ENCODE results near the gene AGL.
"Not testable (repeated sequence)": the region's sequence is repeated elsewhere in the genome, so short reads cannot be mapped to it uniquely, and the experiment has no call there.

Gene AGL

GRCh38 chr1:99944192-99944591, 94.0 kb downstream of the AGL start:
- DNase-seq, result no peak

- no peak for DNase-seq
Measured at GRCh38 chr1:99945174-99945573, 95.0 kb downstream of the AGL start.

GRCh38 chr1:99950486-99950885, 100.3 kb downstream of the AGL start:
- no peak for DNase-seq

- DNase-seq, result no peak
Measured at GRCh38 chr1:99952522-99952921, 102.4 kb downstream of the AGL start.

- DNase-seq, result no peak
Measured at GRCh38 chr1:99955375-99955774, 105.2 kb downstream of the AGL start.

GRCh38 chr1:99956755-99957154, 106.6 kb downstream of the AGL start:
- DNase-seq, result no peak

- DNase-seq, result no peak
Measured at GRCh38 chr1:99957818-99958217, 107.7 kb downstream of the AGL start.

- DNase-seq, result not testable (repeated sequence)
Measured at GRCh38 chr1:99959189-99959705, 109.1 kb downstream of the AGL start.

GRCh38 chr1:99960260-99960659, 110.1 kb downstream of the AGL start:
- not testable (repeated sequence) for DNase-seq

- DNase-seq, result no peak
Measured at GRCh38 chr1:99963041-99963795, 113.1 kb downstream of the AGL start.

GRCh38 chr1:99964806-99965205, 114.6 kb downstream of the AGL start:
- no peak for DNase-seq

- DNase-seq, result no peak
Measured at GRCh38 chr1:99965646-99966375, 115.7 kb downstream of the AGL start.

GRCh38 chr1:99968214-99968613, 118.1 kb downstream of the AGL start:
- no peak for DNase-seq

- DNase-seq, result no peak
Measured at GRCh38 chr1:99969260-99969728, 119.1 kb downstream of the AGL start.

GRCh38 chr1:99969729-99970621, 119.8 kb downstream of the AGL start, which contains the start of gene SLC35A3:
Gene SLC35A3, plus strand, starts transcription at chr1:99969996. Its CDS starts 23,559 bp downstream, at chr1:99993555.
- DNase-seq, result peak; percentile 69

- no peak for DNase-seq
Measured at GRCh38 chr1:99970713-99971255, 120.6 kb downstream of the AGL start.

- not testable (repeated sequence) for DNase-seq
Measured at GRCh38 chr1:99972066-99972465, 121.9 kb downstream of the AGL start.
